ENCODE results near the gene MLN.

DNA sequence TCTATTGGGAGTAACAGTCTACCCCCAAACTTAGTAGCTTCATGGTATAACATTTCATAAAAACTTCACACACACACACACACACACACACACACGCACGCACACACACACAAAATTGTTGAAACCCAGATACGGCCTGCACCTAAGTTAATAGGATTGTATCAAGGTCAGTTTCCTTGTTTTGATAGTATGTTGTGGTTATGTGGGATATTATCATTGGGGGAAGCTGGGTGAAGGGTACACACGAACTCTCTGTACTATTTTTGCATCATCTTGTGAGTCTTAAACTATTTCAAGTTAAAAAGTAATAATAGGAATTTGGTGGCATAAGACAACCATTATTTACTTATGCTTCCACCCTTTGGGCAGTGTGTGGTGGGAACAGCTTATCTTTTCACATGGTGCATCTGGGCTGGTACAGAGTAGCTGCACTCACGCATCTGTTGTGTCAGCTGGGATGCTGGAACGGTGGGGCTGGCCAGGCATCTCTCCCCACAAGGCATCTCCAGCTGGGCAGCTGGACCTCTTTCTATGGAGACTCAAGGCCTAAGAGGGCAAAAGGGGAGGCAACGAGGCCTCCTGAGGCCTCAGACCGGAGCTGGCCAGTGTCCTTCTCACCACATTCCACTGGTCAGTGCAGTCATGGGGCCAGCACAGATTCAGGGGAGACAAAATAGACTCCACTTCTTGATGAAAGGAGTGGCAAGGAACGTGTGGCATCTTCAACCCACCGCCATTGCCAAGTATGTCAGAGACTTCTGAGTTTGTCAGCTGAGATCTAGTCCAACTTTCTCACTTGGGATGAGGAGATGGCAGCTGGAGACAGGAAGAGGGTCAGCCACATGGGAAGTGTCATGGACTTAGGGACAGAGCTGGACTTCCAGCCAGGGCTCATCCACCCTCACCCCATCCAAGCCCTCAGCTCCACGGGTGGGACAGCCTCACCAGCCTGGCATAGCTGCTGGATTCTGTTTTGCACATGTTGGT, 36.6 kb downstream of the MLN start:
- TF ChIP-seq YY1 (IDR thresholded peaks at IDR 0.05; ENCODE audit: insufficient read depth, insufficient read length) (no peak), ZNF274 (IDR thresholded peaks at IDR 0.05; ENCODE audit: low read depth, low read length) (no peak), SUZ12 (IDR thresholded peaks at IDR 0.05; ENCODE audit: extremely low read depth, insufficient read depth, insufficient read length) (no peak)
